HG02938 (cell line): ENCODE measurements around the gene GATB.

Experiments
- ATAC-seq: cut with Tn5 transposase; IDR thresholded peaks from one replicate; pipeline ENCODE4 v1.9.1; 2021; ENCODE audit warnings: mild to moderate bottlenecking, moderate library complexity; ENCODE audit not compliant: unreplicated experiment

Gene GATB

DNA sequence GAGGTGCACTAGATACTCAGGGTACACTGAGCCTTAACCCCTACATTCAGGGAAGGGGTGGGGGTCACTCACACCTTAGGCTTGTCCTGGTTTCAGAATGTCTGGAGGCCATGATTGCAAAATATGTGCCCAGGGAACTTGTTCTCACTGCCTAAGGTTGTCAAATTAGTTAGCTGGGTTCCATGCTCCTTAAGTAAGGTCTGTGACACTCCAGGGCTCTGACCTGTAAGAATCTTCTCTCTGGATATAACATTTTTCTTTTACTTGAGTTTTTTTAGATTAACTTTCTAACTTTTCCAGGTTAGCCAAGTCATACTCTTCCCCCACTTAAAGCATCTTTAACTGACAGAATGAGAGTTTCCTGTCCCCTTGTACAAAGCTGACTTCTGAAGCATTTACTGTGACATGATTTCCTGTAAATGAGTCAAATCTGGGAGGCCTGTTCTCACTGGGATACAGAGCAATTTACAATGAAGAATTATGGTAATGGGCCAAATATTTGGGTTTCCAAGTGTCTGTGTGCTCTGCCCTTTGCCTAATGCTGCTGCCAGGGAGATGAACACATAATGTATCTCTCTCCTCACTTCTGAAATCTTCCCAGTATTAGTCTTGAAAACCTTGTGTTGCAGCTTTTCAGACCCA lies 101.7 kb downstream of the GATB start:
- ATAC-seq = no peak

DNA sequence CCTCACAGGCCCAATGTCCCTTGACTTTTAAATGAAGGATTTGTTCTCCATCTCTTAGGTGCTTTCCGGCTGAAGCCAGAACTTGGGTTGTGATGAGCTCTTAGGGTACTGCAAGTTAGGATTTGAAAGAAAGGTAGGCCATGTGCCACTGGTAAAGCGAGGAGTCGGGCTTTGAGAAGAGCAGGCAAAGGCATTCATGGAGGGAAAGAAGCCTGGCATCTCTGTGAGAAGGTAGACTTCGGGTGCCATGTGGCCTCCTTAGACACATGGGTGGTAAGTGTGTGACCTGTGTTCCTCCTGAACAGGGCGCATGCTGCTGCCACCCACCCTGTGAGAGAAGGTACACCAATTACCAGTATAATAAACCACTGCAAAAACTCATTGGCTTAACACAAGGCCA lies 102.9 kb downstream of the GATB start:
- ATAC-seq = no peak

DNA sequence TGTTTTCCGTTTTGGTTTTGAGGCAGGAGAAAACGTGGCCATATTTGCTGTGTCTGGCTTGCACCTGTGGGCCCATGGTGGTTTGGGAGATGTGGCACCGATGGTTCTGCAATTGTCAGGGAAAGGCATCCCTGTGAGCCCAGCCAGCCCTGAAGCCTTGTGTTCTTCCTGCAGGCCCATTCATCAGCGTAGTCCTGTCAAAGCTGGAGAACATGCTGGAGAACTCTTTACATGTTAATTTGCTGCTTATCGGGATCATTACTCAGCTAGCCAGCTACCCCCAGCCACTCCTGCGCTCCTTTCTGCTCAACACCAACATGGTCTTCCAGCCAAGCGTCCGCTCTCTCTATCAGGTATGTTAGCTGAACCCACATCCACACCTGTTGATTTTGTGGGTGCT lies 104.7 kb downstream of the GATB start:
- no peak for ATAC-seq

DNA sequence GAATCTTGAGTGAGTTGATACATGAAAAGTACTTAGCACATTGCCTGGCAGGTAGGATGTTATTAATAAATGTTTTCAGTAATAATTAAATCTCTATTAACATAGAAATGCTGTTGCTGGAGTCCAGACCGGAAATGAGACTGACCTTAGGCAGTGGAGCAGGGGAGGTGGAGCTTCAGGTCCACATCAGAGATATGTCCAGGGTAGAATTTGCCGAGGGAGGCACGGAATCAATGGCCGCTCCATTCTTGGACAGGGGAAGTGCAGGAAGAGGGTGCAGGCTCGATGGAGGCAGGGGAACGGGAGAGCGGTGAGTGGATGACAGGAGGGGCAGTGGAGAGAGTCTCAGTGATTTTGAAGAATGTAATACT lies 107.3 kb downstream of the GATB start:
- ATAC-seq = no peak

DNA sequence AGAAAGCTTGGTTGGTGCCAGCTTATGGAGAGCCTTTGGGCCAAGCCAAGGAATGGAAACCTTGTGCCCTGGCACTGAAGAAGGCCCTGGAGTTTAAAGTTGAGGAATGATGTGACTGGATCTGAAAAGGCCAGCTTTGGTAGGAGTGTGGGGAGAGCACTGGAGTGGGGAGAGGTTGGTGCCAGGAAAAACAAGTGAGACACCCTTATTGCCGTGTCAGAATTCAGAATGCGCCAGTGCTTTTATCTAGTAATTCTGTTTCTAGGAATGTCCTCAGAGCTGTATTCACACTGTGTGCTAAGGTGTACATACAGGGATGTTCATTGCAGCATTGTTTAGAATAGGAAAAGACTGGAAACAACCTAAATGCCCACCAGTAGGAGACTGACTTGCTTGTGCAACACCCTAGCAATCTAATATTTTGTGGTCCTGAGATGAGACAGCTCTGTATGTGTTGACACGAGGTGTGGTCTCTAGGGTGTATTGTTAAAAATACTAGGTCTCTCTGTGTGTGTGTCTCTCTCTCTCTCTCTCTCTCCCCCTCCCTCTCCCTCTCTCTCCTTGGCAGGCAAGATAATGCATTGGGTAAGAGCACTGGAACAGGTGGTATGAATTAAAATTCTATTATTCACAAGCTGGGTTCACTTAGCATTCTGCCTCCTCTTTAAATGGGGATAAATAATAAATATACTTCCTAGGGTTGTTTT lies 107.8 kb downstream of the GATB start:
- ATAC-seq = no peak

DNA sequence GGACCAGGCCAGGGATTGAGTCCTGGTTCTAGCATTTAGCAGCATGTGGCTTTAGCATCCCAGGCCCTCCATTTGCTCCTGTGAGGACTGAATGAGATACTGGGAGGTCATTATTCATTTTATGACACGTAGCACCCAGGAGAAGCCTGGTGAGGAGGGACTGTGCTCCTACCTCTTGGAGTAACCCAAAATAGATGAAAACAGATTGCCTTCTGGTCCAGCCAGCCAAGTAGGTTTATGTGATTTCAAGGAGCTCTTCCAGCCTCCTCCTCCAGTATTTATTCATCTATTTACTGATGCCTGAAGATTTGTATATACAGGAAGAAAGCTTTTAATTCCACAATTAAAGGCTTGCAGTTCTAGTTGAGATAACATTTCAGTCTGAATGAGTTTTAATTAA lies 109.3 kb downstream of the GATB start:
- no peak for ATAC-seq

DNA sequence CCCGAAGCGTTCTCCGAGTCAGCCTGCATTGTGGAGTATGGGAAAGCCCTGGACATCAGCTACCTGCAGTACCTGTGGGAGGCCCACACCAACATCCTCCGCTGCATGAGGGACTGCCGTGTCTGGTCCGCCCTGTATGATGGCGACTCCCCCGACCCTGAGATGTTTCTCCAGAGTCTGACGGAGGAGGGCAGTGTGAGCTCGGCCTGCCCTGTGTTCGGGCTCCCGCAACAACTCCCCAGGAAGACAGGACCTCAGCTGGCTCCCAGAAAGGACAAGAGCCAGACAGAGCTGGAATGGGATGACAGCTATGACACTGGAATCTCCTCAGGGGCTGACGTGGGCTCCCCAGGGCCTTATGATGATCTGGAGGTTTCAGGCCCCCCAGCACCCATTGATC lies 111.3 kb downstream of the GATB start:
- ATAC-seq = no peak

DNA sequence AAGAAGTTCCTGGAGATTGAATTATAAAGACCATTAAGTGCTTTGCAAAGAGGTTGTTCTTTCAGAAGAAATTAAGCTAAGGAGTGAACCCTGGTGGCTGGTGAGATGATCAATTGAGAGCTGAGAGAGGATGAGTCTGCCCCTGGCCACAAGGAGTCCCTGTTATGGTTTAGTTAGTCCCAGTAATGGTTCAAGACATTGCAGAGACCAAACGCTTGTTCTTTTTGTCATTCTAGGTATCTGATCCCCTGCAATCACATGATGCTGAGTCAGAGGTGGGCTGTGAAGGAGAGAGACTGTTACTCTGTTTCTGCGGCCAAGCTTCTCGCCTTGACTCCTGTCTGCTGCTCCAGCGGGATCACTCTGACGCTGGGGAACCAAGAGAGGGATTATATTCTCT lies 114.5 kb downstream of the GATB start:
- no peak for ATAC-seq

DNA sequence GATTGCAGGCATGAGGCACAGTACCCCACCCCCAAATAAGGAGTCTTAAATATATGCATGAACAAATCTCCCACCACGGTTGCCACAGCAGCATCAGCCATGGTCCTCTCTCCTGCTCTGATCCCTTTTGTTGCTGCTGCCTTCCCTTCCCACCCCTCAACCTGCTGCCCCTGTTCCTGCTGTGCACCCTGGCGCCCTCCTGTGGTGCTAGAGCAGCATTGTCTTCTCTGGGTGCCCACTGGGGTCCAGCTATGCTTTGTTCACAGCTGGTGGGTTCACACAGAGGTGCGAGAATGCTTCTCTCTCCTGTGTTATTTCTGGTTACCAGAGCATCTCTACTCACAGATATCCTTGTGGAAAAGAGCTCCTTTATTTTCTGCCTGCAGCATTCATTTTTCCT lies 116.2 kb downstream of the GATB start:
- ATAC-seq = no peak

DNA sequence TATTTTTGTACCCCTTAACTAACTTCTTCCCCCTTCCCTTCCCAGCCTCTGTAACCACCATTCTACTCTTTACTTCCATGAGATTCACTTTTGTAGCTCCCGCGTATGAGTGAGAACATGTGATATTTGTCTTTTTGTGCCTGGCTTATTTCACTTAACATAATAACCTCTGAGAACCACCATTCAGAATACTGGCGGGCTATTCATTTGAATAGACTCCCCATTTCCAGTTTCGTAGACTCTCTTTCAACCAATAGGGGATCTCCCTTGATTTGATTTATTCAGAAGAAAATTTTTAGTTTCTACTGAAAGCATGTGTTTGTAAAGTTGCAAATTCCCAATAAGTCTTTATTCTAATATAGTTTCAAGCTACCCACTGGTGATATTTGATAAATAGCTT lies 117.2 kb downstream of the GATB start:
- no peak for ATAC-seq

DNA sequence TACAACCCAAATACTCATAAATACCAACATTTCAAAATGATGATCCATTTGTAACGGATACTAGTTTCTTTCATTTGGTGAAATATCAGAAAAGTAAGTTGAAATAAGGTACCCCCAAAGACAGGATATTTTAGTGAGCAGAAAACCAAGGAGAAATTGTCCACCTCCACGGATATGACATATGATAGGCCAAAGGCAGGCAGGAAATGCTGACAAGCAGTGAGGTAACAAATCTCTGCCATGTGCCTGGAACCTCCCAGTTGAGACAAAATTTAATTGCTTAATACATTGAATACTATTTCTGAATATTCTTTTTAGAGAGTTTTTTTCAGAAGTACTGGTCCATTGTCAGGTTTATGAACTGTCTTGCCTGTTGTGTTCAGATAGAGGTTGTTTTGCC lies 118.8 kb downstream of the GATB start:
- ATAC-seq = no peak

DNA sequence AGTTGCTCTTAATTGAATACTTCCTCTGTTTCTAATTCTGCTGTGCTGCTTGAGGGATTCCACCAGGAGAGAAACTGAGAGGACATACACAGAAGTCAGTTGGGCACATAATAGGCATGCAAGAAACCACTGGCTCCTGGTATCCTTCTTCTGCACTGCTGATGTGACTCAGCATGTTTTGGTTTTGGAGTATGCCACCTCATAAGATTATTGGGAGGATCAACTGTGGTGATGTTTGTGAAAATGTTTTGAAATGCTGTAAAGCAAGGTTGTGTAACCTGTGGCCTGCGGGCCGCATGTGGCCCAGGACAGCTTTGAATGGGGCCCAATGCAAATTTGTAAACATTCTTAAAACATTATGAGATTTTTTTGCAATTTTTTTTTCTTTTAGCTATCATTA lies 119.6 kb downstream of the GATB start:
- no peak for ATAC-seq

DNA sequence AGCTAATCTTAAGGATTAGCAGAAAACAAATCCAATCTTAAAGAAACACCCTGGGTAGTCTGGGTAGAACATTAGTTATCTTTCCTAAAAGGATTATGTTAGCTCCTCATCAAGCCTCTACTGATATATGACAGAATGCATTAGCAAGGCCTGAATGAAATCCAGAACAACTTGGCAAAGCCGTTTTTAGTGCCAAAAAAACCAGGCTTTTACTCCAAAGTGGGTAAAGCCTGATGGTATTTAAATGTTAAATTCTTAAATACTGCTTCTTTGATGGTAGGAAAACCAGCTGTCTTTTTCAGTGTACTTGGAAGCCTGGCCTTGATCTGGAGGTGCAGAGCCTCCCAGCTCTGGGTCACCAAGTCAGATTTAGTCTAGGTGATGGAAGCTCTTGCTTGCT lies 120.4 kb downstream of the GATB start:
- no peak for ATAC-seq

DNA sequence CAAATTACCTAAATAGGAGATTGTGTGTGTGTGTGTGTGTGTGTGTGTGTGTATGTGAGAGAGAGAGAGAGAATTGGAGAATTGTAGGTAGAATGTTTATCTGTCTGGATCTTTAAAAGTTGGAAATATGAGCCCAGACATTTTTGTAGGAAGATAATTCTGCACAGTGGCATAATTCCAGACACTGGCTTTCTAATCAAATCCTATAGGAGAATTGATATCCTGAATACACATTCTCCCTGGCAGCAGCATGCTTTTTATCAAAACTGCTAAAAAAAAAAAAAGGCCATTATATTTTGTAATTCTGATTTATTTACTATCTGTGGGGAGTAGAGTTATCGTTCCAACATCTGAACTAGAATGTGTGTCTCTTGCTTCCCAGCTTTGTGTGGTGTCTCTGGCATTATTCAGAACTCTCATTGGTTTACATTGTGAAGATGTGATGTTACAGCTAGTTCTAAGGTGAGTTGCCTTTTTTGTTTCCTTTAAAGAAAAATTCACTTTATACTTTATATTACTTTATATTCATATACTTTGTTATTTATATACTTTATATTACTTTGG lies 122.4 kb downstream of the GATB start:
- no peak for ATAC-seq

DNA sequence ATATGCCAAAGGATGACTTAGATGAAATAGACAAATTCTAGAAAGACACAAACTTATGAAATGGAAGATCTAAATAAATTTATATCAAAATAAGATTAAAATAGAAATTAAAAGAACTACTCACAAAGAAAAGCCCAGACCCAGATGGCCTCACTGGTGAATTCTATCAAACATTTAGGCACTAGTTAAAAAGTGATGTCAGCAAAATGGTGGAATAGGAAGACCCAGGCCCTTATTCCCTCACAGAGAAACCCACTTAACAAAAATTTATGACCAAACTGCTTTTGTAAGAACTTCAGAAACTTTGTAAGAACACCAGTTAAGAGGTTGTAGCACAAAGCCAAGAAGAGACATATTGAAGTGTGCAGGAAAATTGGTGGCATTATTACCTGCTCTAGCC lies 129.5 kb downstream of the GATB start:
- no peak for ATAC-seq

DNA sequence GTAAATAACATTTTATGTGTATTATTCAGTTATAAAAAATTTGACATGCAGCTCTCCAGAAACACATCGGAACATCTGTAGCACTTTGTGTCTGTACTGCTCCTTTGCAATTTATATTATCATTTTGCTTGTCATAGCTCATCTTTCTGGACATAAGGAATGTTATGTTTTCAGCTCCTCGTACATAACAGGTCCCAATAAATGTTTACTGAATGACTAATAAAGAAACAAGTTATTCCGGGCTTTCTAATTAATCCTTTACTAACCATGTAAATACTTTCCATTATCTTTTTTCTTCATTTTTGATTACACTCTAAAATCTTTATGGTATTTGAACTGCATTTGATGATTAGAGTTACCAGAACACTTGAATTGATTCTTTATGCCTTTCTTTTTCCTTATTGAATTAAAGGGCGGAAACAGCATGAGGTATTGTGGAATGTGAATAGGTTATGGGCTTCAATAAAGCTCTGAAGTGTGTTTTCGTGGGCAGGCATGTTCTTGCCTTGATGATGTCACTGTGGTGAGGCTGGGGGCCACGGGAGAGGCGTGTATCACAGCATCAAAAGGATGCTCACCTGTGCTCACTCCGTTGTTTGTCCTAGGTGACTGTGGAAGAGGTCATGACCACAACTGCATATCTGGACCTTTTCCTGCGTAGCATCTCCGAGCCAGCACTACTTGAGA lies 131.6 kb downstream of the GATB start:
- ATAC-seq = no peak

DNA sequence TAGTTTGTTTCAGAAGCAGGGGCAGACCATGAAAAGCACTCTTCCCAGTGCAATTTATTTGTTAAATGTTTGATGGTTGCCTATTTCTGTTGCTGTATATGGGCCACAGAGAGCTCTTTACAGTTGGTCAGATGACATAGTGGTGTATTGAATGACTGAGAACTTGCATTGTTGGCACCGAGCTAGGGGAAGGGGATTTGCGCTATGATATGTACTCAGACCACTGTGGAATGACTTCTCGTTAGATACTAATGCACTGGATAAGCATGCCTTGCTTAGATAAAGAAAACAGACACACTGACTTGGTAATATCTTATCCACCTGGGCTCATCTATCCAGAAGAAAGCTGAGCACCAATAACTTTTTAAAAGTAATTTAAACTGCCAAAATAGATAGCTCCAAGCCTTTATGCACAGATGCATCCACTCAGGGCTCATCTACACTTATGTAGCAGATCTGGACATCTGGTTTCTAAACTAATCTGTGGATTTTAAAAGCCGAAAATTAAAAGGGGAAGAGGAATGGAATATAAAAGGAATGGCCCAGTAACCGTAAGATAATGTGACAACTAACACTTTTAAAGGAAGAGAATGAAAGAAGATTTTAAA lies 132.7 kb downstream of the GATB start:
- ATAC-seq = no peak

DNA sequence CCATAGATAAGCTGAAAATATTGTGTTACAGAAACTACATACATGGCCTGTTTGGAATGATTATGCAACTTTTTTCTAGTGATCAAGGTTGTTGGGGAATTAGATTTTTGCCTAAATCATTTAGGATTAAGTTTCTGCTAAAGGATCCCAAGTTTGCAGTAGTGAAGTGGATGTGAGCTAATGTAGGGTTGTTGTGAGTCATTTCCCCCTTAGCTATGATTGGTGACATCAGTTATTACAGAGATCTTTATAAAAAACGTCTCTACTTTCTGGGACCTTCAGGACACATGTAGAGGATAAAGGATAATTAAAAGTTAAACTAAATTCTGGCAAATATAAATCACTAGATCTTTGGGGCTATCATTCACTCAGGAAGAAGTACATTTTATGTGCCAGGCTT lies 133.3 kb downstream of the GATB start:
- no peak for ATAC-seq

DNA sequence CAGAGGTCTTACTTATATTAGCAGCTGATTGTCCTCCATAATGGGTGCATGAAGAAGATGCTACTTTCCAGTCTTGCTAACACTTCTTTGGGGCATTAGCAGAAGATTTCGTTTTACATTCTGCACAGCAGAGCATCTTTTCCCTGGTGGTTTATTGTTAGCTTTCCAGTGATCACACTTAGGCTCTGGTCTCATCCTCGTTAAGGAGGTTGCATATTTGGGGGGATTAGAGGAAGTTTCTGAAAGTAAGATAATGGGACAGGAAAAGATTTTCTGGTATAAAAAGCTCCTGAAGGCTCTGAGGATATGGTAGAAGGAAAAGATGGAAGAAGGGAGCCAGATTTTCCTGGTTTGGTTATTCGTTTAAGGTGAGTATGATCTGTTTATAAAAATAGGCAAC lies 134.1 kb downstream of the GATB start:
- no peak for ATAC-seq

DNA sequence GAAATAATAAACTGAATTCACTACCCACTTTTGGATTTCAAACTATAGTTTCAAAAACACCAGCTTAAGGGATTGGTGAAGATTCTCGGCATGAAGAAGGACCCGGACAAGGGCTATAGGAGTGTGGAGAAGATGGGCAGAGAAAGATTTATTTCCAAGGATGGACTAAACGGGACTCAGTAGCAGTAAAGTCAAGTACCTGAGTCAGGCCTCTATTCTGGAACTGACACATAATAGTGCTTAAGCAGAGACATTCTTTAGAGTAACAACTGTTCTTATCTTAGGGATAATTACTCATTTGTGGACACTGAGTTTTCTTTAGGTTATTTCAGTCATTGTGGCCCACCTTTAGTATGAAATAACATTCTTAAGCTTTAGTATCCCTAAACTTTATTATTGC lies 134.6 kb downstream of the GATB start:
- ATAC-seq = no peak

DNA sequence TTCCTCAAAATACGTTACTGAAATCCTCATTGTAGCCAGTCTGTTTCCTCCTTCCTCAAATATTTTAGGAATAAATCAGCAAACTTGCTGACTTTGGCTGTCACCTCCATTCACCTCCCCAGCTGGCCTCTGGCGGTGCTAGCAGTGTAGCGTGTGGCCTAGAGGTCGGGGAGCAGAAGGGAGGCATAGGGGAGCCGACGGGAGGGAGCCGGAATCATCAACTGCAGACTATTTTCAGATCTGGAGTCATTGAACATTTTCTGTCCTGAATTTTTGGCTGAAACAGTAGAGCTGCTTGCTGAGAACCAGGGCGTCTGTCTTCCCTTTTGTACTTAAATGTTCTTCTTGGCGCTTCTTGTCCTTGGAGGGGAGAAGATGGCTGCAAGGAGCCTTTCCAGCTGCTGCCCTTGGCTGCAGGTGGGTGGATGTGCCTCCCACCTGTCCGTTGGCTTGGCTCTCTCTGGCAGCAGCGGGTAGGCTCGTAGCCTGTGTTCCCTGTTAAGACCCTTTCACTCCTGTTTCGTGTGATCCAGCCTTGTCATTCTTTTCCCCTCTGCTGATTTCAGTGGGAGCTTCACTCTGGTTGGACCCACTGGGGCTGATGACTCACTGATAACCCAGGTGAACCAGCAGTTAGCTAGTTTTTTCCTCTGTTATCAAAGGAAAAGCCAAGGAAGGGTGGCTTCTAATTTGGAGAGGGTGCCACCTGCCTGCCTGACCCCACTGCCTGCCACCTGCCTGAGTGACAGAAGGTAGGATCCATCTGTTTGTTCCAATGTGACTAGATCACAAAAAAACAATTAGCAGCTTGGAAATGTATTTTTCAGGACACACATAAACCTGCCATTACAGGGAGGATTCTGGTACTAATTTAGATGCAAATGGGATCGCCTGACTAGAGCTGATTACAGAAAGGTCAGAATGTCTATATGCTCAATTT lies 135.9 kb downstream of the GATB start:
- ATAC-seq = no peak
